Measurements from ENCODE around the gene NHSL2. TPM values are rescaled to one million over a fixed set of nuclear protein-coding genes. Genes with fewer than 3 reads are reported as not detected.

NHSL2 gene
- total and polyA plus RNA-seq, 4 donors: 1.4 to 9.9 (median 4.7) TPM

DNA sequence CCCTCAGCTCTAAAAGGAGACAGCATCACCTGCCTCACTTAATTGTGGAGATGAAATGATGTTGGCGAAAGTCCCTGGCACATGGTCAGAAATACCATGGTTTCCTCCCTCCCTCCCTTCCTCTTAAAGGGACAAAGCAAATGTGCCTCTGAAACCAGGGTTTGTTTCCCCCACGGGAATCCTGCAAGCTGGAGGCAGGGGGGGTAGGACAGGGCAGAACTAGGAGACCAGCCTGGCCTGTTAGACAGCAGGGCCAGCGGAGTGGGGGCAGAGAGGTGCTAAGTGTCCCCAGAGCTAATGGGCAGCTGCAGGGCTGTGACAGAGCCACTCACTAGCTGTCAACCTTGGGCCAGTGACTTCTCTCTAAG is 215.4 kb downstream of the NHSL2 start:
- H3K4me1 ChIP-seq (ENCODE audit: control insufficient read depth in 5 of 5, insufficient read depth in 5 of 5, low read length in 5 of 5): peaks cover 0 to 52% (median 19%) of the 10 kb centered on the region in 5 donors
- H3K4me3 ChIP-seq: no peak overlapping the region
- peaks cover 0 to 11% (median 4%) of the 10 kb centered on the region in 3 donors for H3K27me3 ChIP-seq (ENCODE audit: control insufficient read depth in 3 of 3, insufficient read depth in 3 of 3, low read length in 2 of 3)
- no peak overlapping the region for H3K9ac ChIP-seq (ENCODE audit: insufficient read depth in 1 of 2, low read length in 2 of 2)
- WGBS, 2 donors: 28 to 38% methylated on average over 3 of the region's 3 CpGs
- peak in 2 of 3 donors; percentile 39 to 52 for DNase-seq
- TF ChIP-seq, protein P1, sequence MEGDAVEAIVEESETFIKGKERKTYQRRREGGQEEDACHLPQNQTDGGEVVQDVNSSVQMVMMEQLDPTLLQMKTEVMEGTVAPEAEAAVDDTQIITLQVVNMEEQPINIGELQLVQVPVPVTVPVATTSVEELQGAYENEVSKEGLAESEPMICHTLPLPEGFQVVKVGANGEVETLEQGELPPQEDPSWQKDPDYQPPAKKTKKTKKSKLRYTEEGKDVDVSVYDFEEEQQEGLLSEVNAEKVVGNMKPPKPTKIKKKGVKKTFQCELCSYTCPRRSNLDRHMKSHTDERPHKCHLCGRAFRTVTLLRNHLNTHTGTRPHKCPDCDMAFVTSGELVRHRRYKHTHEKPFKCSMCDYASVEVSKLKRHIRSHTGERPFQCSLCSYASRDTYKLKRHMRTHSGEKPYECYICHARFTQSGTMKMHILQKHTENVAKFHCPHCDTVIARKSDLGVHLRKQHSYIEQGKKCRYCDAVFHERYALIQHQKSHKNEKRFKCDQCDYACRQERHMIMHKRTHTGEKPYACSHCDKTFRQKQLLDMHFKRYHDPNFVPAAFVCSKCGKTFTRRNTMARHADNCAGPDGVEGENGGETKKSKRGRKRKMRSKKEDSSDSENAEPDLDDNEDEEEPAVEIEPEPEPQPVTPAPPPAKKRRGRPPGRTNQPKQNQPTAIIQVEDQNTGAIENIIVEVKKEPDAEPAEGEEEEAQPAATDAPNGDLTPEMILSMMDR (IDR thresholded peaks at IDR 0.05; ENCODE audit: control extremely low read depth, extremely low read depth): no peak
- H3K9me3 ChIP-seq (ENCODE audit: control insufficient read depth in 4 of 4, insufficient read depth in 3 of 4, low read length in 3 of 4): peaks cover 0 to 4% (median 0%) of the 10 kb centered on the region in 4 donors
- no peaks in the 10 kb centered on the region for H3K36me3 ChIP-seq (ENCODE audit: control insufficient read depth in 4 of 4, insufficient read depth in 4 of 4, low read length in 4 of 4)
- peak overlapping the region in 1 of 2 donors; percentile 49 for H3K27ac ChIP-seq (ENCODE audit: low read depth in 1 of 2, low read length in 1 of 2)
- ATAC-seq (ENCODE audit: insufficient read depth, low FRiP score): no peak

DNA sequence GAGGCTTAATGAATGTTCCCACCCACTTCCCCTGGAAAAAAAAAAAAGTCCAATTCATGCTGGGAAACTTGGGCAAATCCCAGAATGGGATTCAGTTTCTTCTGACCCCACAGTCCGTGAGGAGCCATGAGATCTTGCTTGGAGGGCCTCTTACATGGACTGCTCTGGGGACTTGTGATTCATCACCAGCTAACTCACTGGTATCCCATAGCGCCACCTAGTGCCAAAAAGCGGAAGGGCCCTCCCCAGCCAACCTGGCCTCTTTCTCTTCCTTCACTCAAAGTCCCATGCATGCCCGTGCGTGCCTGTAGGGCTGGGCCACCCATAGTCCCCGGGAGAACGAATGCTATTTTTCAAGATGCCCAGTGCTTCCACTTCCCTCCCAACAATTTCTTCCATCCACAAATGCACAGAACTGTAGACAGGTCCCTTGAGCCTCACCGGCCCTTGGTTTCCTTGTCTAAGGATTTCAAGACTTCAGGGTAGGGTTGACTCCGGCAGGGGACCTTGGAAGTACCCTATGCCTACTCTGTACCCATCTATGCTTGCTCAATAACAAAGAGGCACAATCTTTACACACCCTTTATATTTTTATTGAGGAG is 216.0 kb downstream of the NHSL2 start:
- WGBS, 2 donors: 18 to 19% methylated on average over 9 of the region's 9 CpGs

DNA sequence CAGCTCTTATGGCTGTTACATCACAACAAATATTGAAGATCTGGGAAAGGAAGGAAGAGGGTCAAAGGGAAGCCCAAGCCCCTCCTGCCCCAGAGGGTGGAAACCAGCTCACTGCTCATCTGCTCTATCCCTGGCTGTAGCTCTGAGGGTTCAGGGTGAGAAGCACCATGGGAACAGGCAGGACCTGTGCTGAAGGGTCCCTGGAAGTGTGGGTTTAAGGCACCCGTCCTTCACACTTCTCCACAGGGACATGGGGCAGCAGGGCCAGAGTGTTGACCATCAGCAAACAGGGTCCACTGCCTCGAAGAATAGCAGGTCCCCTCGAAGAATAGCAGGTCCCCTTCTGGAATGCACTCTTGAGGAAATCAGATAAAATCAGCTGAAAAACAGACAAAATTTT is 216.7 kb downstream of the NHSL2 start:
- 43 to 44% methylated on average over 3 of the region's 3 CpGs for WGBS, 2 donors
- H3K27ac ChIP-seq (ENCODE audit: low read depth in 1 of 2, low read length in 1 of 2): no peak overlapping the region

More for the DNA sequence above, 216.0 kb downstream of the NHSL2 start:
- no peak overlapping the region for H3K4me3 ChIP-seq
- DNase-seq (peak; percentile 88 to 94 (median 91)), ATAC-seq (ENCODE audit: insufficient read depth, low FRiP score) (peak; percentile 78)
- H3K36me3 ChIP-seq (ENCODE audit: control insufficient read depth in 4 of 4, insufficient read depth in 4 of 4, low read length in 4 of 4): no peaks in the 10 kb centered on the region
- H3K4me1 ChIP-seq (ENCODE audit: control insufficient read depth in 5 of 5, insufficient read depth in 5 of 5, low read length in 5 of 5): peaks cover 0 to 46% (median 18%) of the 10 kb centered on the region in 5 donors
- peaks cover 0 to 4% (median 0%) of the 10 kb centered on the region in 4 donors for H3K9me3 ChIP-seq (ENCODE audit: control insufficient read depth in 4 of 4, insufficient read depth in 3 of 4, low read length in 3 of 4)
- TF ChIP-seq, protein P1 (IDR thresholded peaks at IDR 0.05; ENCODE audit: control extremely low read depth, extremely low read depth): peak; percentile 78
- H3K27ac ChIP-seq (ENCODE audit: low read depth in 1 of 2, low read length in 1 of 2): no peak overlapping the region
- H3K9ac ChIP-seq (ENCODE audit: insufficient read depth in 1 of 2, low read length in 2 of 2): no peak overlapping the region
- H3K27me3 ChIP-seq (ENCODE audit: control insufficient read depth in 3 of 3, insufficient read depth in 3 of 3, low read length in 2 of 3): peaks cover 0 to 11% (median 4%) of the 10 kb centered on the region in 3 donors

More for the DNA sequence above, 216.7 kb downstream of the NHSL2 start:
- H3K4me1 ChIP-seq (ENCODE audit: control insufficient read depth in 5 of 5, insufficient read depth in 5 of 5, low read length in 5 of 5): peaks cover 0 to 48% (median 18%) of the 10 kb centered on the region in 5 donors
- H3K36me3 ChIP-seq (ENCODE audit: control insufficient read depth in 4 of 4, insufficient read depth in 4 of 4, low read length in 4 of 4): no peaks in the 10 kb centered on the region
- ATAC-seq (ENCODE audit: insufficient read depth, low FRiP score) (no peak), DNase-seq (no peak)
- TF ChIP-seq, protein P1 (IDR thresholded peaks at IDR 0.05; ENCODE audit: control extremely low read depth, extremely low read depth): no peak
- H3K4me3 ChIP-seq: no peak overlapping the region
- H3K9me3 ChIP-seq (ENCODE audit: control insufficient read depth in 4 of 4, insufficient read depth in 3 of 4, low read length in 3 of 4): peaks cover 0 to 4% (median 0%) of the 10 kb centered on the region in 4 donors
- no peak overlapping the region for H3K9ac ChIP-seq (ENCODE audit: insufficient read depth in 1 of 2, low read length in 2 of 2)
- H3K27me3 ChIP-seq (ENCODE audit: control insufficient read depth in 3 of 3, insufficient read depth in 3 of 3, low read length in 2 of 3): peaks cover 0 to 11% (median 0%) of the 10 kb centered on the region in 3 donors
